HG03097 (cell line): ENCODE data around the gene ANKRD33.

Source experiments
- ATAC-seq: cut with Tn5 transposase; IDR thresholded peaks from one replicate; pipeline ENCODE4 v1.9.1; 2021; ENCODE audit not compliant: unreplicated experiment, low FRiP score

The ANKRD33 gene

GRCh38 chr12:51887476-51888315, at the start of gene ANKRD33:
Gene ANKRD33, plus strand, starts transcription at chr12:51888103. Its CDS starts 84 bp downstream, at chr12:51888187.
- no peak for ATAC-seq

GRCh38 chr12:51838762-51839161, 49.1 kb upstream of the ANKRD33 start:
- no peak for ATAC-seq

GRCh38 chr12:51839310-51839947, 48.5 kb upstream of the ANKRD33 start:
- ATAC-seq = no peak

- no peak for ATAC-seq
Measured at GRCh38 chr12:51840966-51841365, 46.9 kb upstream of the ANKRD33 start.

- ATAC-seq = no peak
Measured at GRCh38 chr12:51841727-51842126, 46.2 kb upstream of the ANKRD33 start.

GRCh38 chr12:51844854-51845253, 43.0 kb upstream of the ANKRD33 start:
- no peak for ATAC-seq

GRCh38 chr12:51845482-51845881, 42.4 kb upstream of the ANKRD33 start:
- ATAC-seq = no peak

- no peak for ATAC-seq
Measured at GRCh38 chr12:51846271-51846691, 41.6 kb upstream of the ANKRD33 start.

- ATAC-seq = no peak
Measured at GRCh38 chr12:51846911-51847642, 40.8 kb upstream of the ANKRD33 start.

GRCh38 chr12:51847643-51848325, 40.1 kb upstream of the ANKRD33 start:
- no peak for ATAC-seq

- ATAC-seq = no peak
Measured at GRCh38 chr12:51848326-51848727, 39.6 kb upstream of the ANKRD33 start, which contains the start of gene FIGNL2. Gene FIGNL2, minus strand, starts transcription at chr12:51848718. Its CDS starts 26,305 bp downstream, at chr12:51822413.

- no peak for ATAC-seq
Measured at GRCh38 chr12:51848841-51849735, 38.8 kb upstream of the ANKRD33 start.

- ATAC-seq = no peak
Measured at GRCh38 chr12:51850081-51850964, 37.6 kb upstream of the ANKRD33 start.

- no peak for ATAC-seq
Measured at GRCh38 chr12:51850965-51851299, 37.0 kb upstream of the ANKRD33 start.

GRCh38 chr12:51851413-51852124, 36.3 kb upstream of the ANKRD33 start:
- ATAC-seq = no peak

GRCh38 chr12:51852404-51853137, 35.3 kb upstream of the ANKRD33 start:
- ATAC-seq = no peak

GRCh38 chr12:51855586-51856428, 32.1 kb upstream of the ANKRD33 start:
- no peak for ATAC-seq
